ENCODE measurements around the gene LIN7B.

DNA sequence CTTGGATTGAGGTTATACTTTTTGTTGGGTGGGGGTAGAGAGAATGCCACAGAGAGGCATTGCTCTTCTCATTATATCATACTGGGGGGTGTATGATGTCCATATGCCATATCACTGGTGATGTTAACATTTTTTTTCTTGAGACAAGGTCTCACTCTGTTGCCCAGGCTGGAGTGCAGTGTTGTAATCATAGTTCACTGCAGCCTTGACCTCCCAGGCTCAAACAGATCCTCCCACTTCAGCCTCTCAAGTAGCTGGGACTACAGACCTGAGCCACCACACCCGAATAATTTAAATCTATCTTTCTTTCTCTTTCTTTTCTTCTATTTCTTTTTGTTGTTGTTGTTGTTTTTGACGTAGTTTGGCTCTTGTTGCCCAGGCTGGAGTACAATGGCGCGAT lies 33.8 kb upstream of the LIN7B start:
- TF ChIP-seq, protein P1, sequence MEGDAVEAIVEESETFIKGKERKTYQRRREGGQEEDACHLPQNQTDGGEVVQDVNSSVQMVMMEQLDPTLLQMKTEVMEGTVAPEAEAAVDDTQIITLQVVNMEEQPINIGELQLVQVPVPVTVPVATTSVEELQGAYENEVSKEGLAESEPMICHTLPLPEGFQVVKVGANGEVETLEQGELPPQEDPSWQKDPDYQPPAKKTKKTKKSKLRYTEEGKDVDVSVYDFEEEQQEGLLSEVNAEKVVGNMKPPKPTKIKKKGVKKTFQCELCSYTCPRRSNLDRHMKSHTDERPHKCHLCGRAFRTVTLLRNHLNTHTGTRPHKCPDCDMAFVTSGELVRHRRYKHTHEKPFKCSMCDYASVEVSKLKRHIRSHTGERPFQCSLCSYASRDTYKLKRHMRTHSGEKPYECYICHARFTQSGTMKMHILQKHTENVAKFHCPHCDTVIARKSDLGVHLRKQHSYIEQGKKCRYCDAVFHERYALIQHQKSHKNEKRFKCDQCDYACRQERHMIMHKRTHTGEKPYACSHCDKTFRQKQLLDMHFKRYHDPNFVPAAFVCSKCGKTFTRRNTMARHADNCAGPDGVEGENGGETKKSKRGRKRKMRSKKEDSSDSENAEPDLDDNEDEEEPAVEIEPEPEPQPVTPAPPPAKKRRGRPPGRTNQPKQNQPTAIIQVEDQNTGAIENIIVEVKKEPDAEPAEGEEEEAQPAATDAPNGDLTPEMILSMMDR (IDR thresholded peaks at IDR 0.05; ENCODE audit: low read depth, low read length, poor library complexity, severe bottlenecking): no peak
- TF ChIP-seq EZH2phosphoT487 (IDR thresholded peaks at IDR 0.05; ENCODE audit: borderline replicate concordance, low read length): no peak

Measured in DOHH2 (cell line).